HUES6 (cell line): ENCODE data around the gene OR2A5.

ENCODE experiments used
- H3K27ac ChIP-seq: 2 replicates; pipeline ENCODE4 v1.7.0; 2013; ENCODE audit warnings: low read depth, mild to moderate bottlenecking, low read length, inconsistent platforms
- H3K27me3 ChIP-seq: 2 replicates; pipeline ENCODE4 v1.6.1; 2013; ENCODE audit warnings: low read length; ENCODE audit not compliant: control insufficient read depth, insufficient read depth
- H3K36me3 ChIP-seq: 2 replicates; pipeline ENCODE4 v1.6.1; 2013; ENCODE audit warnings: low read length; ENCODE audit not compliant: control insufficient read depth, insufficient read depth
- H3K4me1 ChIP-seq: 2 replicates; pipeline ENCODE4 v1.6.1; 2013; ENCODE audit warnings: low read length; ENCODE audit not compliant: control insufficient read depth, insufficient read depth
- H3K4me3 ChIP-seq: 2 replicates; pipeline ENCODE4 v1.5.1; 2013; ENCODE audit warnings: low read depth, low read length
- H3K9ac ChIP-seq: one replicate; pipeline ENCODE4 v1.6.1; 2013; ENCODE audit warnings: mild to moderate bottlenecking, low read length
- H3K9me3 ChIP-seq: 2 replicates; pipeline ENCODE4 v1.6.1; 2013; ENCODE audit warnings: low read depth, low read length; ENCODE audit not compliant: control insufficient read depth, insufficient read depth

The OR2A5 gene

DNA sequence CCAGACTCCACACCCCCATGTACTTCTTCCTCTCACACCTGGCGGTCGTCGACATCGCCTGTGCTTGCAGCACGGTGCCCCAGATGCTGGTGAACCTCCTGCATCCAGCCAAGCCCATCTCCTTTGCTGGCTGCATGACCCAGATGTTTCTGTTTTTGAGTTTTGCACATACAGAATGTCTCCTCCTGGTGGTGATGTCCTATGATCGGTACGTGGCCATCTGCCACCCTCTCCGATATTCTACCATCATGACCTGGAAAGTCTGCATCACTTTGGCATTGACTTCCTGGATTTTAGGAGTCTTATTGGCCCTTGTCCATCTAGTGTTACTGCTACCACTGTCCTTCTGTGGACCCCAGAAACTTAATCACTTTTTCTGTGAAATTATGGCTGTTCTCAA lies 25.6 kb downstream of the OR2A5 start:
- Histone ChIP-seq H3K9me3 (no peaks in the 10 kb centered on the region), H3K4me3 (no peak overlapping the region)

GRCh38 chr7:144085978-144086377 lies 37.2 kb downstream of the OR2A5 start, which contains the start of gene OR2A12:
Gene OR2A12 (plus strand): TSS chr7:144086278. CDS start chr7:144095108, 8,830 bp downstream.
- H3K4me1 ChIP-seq: no peaks in the 10 kb centered on the region
- no peak within 1 kb of the TSS for H3K4me3 ChIP-seq
- no peak within 1 kb of the TSS for H3K9ac ChIP-seq

More for the DNA sequence above, 25.6 kb downstream of the OR2A5 start:
- H3K36me3 ChIP-seq: no peaks in the 10 kb centered on the region
- H3K27ac ChIP-seq: no peak overlapping the region
- H3K4me1 ChIP-seq: no peaks in the 10 kb centered on the region
- no peak overlapping the region for H3K9ac ChIP-seq
- no peaks in the 10 kb centered on the region for H3K27me3 ChIP-seq

DNA sequence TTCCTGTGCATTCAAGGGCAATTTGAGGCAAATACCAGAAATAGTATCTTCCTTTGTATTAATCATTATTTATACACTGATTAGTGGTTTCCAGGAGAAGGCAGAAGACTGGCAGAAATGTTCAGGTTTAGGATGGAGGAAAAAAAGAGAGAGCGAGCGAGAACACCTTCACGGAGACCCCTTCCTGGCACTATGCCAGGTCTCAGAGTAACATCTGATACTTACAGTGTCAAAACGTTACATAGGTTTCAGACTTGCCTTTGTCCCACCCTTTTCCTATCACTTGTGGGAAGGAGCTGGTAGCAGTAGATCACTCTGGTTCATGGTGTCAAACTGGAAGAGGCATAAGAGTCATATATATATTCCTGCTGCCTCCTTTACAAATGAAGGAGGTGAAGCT lies 38.0 kb downstream of the OR2A5 start:
- no peaks in the 10 kb centered on the region for H3K27me3 ChIP-seq

More at GRCh38 chr7:144085978-144086377, 37.2 kb downstream of the OR2A5 start, which contains the start of gene OR2A12:
- Histone ChIP-seq H3K27ac (no peak within 1 kb of the TSS), H3K9me3 (0 out of 2 replicates have a peak, but pooled peaks cover 2% of the 10 kb centered on the region), H3K27me3 (no peaks in the 10 kb centered on the region), H3K36me3 (no peaks in the 10 kb centered on the region)

GRCh38 chr7:144087230-144087629 lies 38.5 kb downstream of the OR2A5 start:
- Histone ChIP-seq H3K9me3 (0 out of 2 replicates have a peak, but pooled peaks cover 2% of the 10 kb centered on the region), H3K36me3 (no peaks in the 10 kb centered on the region), H3K27me3 (no peaks in the 10 kb centered on the region), H3K27ac (no peak overlapping the region), H3K9ac (no peak overlapping the region), H3K4me3 (no peak overlapping the region), H3K4me1 (no peaks in the 10 kb centered on the region)

More for the DNA sequence above, 38.0 kb downstream of the OR2A5 start:
- H3K9ac ChIP-seq: no peak overlapping the region
- H3K36me3 ChIP-seq: no peaks in the 10 kb centered on the region
- 0 out of 2 replicates have a peak, but pooled peaks cover 2% of the 10 kb centered on the region for H3K9me3 ChIP-seq
- no peak overlapping the region for H3K27ac ChIP-seq
- H3K4me3 ChIP-seq: no peak overlapping the region
- no peaks in the 10 kb centered on the region for H3K4me1 ChIP-seq

DNA sequence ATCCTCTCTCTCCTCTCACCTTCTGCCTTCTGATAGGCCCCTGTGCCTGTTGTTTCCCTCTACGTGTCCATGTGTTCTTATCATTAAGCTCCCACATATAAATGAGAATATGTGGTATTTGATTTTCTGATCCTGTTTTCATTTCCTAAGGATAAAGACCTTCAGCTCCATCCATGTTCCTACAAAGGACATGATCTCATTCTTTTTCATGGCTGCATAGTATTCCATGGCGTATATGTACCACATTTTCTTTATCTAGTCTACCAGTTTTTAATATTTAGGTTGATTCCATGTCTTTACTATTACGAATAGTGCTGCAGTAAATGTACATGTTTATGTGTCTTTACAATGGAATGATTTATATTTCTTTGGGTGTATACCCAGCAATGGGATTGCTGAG lies 41.9 kb downstream of the OR2A5 start:
- H3K4me1 ChIP-seq: no peaks in the 10 kb centered on the region
- no peak overlapping the region for H3K9ac ChIP-seq
- H3K9me3 ChIP-seq: 0 out of 2 replicates have a peak, but pooled peaks cover 2% of the 10 kb centered on the region
- no peaks in the 10 kb centered on the region for H3K36me3 ChIP-seq
- no peak overlapping the region for H3K4me3 ChIP-seq
- H3K27me3 ChIP-seq: no peaks in the 10 kb centered on the region
- no peak overlapping the region for H3K27ac ChIP-seq

- Histone ChIP-seq H3K27ac (no peak overlapping the region), H3K4me1 (no peaks in the 10 kb centered on the region), H3K27me3 (no peaks in the 10 kb centered on the region), H3K9ac (no peak overlapping the region), H3K36me3 (no peaks in the 10 kb centered on the region), H3K9me3 (no peaks in the 10 kb centered on the region), H3K4me3 (no peak overlapping the region)
These were observed 50.0 kb downstream of the OR2A5 start for GRCh38 chr7:144098776-144099175.

DNA sequence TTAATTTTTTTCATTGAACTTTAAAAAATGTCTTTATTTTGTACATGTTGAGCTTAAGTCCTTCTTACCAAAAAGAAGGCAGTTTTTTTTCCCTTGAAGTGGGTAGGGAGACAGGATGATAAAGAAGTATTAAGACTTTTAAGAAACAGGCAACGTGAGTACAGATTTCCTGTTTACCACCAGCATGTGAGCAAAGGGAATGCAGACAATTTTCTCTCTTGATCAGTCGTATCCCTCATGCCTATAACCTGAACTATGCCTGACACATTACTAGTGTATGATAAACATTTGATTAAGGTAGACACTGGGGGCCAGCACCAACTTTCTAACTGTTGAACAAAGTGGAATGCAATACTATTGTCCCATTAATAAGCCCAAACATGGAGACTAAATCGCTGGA lies 51.9 kb downstream of the OR2A5 start:
- Histone ChIP-seq H3K9ac (no peak overlapping the region), H3K36me3 (no peaks in the 10 kb centered on the region), H3K27ac (no peak overlapping the region), H3K4me3 (no peak overlapping the region), H3K4me1 (no peaks in the 10 kb centered on the region), H3K9me3 (no peaks in the 10 kb centered on the region), H3K27me3 (no peaks in the 10 kb centered on the region)

DNA sequence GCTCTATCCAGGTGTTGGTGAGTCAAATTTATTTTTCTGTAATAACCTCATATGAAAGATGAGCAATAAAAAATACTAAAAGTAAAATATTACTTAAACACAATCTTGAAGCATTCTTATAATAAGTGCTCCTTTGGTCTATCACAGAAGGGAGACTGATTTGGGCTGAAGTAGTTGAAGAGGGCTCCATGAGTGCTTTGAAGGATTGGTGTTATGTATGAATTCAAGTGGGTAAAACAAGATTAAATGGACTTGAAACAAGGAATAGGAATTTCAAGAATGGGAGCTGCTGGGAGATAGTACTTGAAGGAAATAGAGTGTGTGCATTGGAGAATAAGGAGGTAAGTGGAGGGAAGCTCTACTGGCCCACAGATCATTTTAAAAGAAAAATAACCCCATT lies 53.3 kb downstream of the OR2A5 start:
- H3K27ac ChIP-seq: no peak overlapping the region
- H3K4me1 ChIP-seq: no peaks in the 10 kb centered on the region
- H3K4me3 ChIP-seq: no peak overlapping the region
- no peak overlapping the region for H3K9ac ChIP-seq
- no peaks in the 10 kb centered on the region for H3K36me3 ChIP-seq
- no peaks in the 10 kb centered on the region for H3K27me3 ChIP-seq
- H3K9me3 ChIP-seq: no peaks in the 10 kb centered on the region

DNA sequence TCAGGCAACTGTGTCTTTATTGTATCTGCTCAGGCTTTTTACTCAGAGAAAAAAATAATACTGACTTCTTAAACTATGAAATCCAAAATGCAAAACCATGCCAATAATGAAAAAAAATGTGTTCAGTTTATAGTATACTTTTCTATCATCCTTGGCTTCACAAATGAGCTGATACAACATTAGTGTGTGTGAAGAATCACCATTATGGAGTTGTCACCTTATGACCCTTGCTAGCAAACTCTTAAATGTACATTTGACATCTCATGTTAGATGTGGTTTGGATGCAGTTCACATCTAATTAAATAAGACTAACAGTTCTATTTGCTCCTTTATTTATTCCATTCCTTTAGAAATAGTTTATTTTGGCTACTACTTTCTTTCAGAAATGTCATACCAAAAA lies 56.5 kb downstream of the OR2A5 start:
- Histone ChIP-seq H3K27me3 (no peaks in the 10 kb centered on the region), H3K27ac (no peak overlapping the region), H3K9ac (no peak overlapping the region), H3K4me1 (no peaks in the 10 kb centered on the region), H3K9me3 (no peaks in the 10 kb centered on the region), H3K36me3 (no peaks in the 10 kb centered on the region), H3K4me3 (no peak overlapping the region)
